Fibroblast of skin of left biceps (primary cell): ENCODE results near the gene EEA1.

Experiments used
- DNase-seq, 2 experiments: peaks; one replicate each; pipeline ENCODE4 v3.0.0-alpha.2; 2013; ENCODE audit warnings: low read depth in 2 of 2

The EEA1 gene

DNA sequence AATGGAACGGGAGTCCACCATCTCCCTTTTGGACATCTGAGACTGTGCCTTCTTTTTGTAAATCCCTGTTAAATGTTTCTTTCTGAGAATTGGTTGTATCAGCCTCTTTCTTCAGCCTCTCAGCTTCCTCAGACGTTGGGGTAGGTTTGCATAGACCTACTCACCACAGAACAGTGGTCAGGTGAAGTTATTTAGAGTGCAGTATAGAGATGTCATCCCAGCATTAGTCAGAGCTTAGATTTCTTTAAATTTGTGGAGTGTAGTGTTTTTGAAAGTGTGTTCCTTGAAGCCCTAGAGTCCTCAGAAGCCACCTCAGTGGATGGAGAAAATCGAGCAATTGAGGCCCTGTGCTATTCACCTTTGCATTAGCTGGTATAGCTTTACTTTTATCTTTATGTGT lies 8.9 kb upstream of the EEA1 start:
- DNase-seq, result no peak

DNA sequence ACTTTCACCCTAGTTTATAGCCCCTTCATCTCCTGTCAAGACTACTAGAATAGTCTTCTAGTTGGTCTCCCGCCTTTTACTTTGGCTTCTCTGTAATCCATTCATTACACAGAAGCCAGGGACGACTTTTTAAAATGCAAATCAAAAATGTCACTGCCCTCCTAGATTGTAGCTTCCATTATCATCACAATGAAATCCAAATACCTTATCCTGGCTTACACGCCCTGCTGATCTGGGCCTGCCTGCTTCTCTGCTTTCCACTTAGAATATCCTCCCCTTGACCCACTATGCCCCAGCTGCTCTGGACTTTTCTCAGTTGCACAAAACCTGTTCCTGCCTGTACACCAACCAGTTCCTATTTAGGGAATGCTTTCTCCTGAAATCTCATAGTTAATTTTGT lies 4.5 kb upstream of the EEA1 start:
- no peak for DNase-seq

DNA sequence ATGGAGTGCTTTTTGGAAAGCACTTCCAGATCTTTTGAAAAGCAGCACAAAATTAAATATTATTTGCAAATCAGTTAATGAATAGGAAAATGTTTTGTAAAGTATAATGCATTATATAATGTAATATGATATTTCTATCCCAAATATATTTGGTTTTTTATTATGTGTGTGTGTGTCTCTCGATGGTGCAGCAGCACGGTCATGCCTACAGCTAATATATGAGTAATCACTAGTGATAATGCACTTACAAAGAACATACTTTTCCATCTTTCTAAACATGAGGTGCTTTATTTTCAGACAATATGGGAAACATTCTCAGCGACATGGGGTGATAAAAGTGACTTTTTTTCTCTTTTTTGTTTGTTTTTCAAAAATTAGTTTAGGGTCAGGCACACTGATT lies 1.3 kb upstream of the EEA1 start:
- DNase-seq, result no peak

DNA sequence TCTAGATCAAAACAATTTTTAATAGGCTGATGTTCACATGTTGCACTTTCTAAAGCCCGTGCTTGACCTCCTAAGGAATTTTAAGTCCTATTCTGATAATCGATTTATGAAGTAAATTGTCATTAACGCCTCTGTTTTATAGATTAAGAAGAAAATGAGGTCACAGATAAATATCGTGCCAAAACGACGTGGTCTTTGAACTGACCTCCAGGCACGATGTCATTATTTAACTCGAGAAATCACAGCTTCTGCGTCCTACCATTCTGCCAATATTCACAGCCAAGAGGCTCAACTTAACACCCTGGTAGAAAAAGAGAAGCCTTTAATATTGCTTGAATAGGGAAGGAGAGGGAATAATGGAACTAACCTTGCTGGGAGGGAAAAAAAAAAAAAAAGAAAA lies 888 bp upstream of the EEA1 start:
- no peak for DNase-seq

DNA sequence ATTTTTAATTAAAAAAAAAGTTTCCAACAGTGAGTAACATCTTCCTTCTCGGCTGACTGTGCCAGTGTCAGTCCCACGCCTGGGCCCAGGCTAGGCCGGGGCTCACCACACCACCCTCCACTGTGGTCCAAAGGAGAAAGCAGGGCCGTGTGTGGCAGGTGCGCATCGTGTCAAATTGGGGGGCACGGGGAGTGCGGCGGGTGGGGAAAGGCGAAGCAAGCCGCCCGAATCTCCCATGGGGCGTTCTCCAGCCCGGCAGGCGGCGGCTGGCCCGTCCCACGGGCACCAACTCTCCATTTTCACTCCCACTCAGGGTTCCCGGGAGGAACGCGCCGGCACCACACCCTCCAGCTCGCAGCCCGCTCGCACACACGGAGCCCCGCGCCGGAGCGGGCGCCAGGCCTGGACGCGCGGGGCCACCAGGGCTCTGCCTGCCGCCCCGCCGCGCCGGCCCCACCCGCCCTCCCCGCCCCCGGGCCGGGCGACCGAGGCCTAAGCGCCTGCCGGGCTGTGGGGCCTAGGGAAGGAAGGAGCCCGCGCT lies 604 bp downstream of the EEA1 start:
- DNase-seq, result no peak

DNA sequence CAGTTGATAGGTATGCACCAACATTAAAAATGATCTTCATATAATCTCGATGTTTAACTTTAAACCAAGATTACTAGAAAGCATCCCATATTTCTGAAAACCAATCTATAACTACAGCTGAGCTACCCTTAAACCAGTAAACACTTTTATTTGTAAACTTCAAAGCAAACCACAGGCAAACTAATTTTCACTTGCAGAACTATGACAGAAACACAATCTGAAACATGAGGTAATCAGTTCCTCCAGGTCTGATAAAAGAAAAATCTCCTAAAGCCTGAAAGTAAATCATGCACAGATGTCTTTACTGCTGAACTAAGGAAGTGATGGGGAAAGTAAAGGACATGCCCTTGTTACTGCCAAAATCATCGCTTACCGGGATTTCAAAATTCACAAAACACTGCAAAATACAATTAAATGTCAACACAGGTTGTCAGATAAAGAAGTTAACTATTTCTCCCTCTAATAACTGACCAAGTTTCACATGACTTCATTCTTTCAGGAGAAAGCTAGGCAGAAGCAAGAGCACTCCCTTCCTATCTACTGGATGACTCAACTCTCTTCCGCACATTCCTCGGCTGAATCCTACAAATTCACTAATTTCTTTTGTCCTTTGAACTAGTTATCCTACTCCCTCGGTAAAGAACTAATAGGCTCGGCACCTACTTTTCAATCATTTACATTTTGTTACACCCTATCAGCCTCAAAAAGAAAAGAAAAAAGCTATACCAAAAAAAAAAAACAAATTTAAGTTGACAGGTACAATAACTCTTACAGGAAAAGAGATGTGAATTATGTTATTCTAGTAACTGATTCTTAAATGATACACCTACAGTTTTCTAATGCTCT lies 1.4 kb downstream of the EEA1 start:
- peak; percentile 31 to 34 for DNase-seq

DNA sequence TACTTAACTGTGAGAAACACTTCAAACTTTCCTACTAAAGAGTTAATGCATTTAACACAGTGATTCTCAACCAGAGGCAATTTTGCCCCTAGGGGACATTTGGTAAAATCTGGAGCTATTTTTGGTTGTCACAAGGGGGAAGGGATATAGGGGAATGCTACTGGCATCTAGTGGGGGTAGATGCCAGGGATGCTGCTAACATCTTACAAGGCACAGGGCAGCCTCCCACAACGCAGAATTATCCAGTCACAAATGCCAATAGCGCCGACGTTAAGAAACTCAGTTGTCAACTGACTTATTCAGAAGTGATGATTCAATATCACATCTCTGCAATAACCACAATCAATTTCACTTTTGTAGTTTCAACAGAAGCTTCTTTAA lies 2.0 kb downstream of the EEA1 start:
- peak in 1 of 2 experiments; percentile 12 for DNase-seq

DNA sequence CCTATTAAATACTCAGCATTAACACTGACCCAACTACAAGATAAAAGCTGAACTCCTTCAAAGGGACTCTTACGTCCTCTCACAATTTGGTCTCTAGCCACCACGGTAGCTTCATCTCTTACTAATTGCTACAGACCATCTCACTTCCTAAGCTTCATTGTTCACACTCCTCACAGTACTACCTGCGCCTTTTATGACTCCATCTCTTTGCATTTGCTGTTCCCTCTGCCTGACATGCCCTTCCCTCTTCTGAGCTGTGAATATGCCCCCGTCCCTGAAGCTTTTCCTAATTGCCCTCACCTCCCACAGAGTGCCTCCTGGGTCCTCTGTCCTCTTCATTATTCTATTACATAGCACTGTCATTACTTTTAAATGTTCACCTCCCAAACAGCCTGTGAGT lies 2.5 kb downstream of the EEA1 start:
- no peak for DNase-seq

DNA sequence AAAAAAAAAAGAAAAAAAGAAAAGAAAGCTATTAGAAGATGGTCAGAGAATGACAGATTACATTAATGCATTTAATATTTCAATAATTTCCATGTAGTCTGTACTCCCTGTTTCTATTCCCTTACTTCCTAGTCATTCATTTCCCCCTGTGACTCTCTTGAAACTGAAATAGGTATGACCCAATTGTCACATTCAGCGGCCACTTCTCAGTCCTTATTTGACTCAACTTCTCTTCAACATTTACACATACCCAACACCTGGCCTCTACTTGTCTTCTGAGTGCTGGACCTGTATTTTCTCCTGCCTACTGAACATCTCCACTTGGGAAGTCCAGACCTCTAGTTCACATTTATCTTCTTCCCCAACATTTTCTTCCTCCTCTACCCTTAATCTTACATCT lies 7.2 kb downstream of the EEA1 start:
- DNase-seq, result no peak

DNA sequence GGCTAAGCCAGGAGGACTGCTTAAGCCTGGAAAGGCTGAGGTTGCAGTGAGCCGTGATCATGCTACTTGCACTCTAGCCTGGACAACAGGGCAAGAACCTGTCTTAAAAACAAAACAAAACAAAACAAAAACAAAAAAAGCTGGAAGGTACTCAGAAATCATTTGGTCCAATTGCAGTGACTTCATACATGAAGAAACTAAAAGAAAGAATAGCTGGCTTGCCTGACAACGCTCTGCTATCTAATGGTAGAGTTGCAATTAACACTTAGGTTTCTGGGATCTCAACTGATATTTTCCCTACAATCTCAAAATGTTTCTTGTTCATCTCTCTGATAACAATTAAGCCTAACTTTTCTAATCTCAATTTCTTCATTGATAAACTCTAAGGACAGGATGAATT lies 13.7 kb downstream of the EEA1 start:
- no peak for DNase-seq

DNA sequence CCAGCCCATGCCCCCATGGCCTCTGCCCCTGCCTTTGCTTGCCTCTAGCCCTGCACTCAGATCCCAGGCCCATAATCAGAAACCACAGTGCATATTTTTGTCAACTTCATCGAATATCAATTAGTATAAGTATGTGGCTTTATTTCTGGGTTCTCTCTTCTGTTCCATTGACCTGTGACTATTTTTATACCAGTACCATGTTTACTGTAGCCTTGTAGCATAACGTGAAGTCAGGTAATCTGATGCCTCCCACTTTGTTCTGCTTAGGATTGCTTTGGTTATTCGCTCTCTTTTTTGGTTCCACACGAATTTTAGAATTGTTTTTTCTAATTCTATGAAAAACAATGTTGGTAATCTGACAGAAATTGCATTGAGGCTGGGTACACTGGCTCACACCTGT lies 14.9 kb downstream of the EEA1 start:
- DNase-seq, result no peak

DNA sequence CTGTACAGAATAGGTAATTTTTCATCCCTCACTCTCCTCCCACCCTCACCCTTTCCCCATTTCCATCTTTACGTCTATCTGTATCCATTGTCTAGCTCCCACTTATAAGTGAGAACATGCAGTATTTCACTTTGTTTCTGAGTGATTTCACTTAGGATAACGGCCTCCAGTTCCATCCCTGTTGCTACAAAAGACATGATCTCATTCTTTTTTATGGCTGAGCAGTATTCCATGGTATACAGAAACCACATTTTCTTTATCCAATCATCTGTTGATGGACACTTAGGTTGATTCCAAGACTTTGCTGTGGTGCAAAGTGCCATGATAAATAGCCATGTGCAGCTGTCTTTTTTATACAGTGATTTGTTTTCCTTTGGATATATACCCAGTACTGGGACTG lies 16.4 kb downstream of the EEA1 start:
- DNase-seq, result no peak

DNA sequence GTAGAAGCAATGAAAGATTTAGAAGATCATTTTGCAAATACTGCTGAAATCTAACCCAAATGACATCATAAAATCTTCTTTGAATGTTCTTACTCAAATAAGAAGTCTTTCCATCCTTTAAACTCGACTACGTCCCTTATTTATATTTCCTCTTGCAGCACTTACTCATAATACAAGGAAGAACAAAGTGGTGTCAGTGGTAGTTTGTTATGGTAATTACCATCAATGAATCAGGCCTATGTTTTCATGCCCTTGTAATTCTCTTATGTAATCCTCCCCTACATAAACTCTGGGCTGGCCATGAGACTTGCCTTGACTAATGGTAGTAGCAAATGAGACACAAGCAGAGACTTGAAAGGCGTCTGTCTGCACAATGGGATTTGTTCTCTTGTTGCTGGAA lies 17.0 kb downstream of the EEA1 start:
- no peak for DNase-seq

DNA sequence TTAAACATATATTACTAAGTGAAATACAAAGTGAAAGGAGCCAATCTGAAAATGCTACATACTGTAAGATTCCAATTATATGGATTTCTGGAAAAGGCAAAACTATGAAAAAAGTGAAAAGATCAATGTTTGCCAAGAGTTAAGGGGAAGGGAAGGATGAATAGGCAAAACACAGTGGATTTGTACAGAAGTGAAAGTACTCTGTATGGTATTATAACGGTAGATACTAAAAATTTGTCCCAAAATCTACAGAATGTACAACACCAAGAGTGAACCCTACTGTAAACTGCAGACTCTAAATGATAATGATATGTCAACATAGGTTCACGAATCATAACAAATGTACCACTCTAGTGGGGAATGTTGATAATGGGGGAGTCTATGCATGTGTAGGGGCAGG lies 17.8 kb downstream of the EEA1 start:
- DNase-seq, result no peak

DNA sequence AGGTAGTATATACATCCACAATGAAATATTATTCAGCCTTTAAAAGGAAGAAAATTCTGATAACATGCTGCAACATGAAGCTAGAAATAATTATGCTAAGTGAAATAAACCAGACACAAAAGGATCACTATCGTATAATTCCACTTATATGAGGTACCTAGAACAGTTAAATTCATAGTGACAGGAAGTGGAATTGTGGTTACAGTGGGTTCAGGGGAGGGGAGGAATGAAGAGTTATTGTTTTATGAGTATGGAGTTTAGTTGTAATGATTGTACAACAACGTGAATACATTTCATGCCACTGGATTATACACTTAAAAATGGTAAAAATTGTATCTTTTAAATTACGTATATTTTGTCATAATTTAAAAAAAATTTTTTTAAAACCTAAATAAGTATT lies 21.0 kb downstream of the EEA1 start:
- DNase-seq, result no peak

DNA sequence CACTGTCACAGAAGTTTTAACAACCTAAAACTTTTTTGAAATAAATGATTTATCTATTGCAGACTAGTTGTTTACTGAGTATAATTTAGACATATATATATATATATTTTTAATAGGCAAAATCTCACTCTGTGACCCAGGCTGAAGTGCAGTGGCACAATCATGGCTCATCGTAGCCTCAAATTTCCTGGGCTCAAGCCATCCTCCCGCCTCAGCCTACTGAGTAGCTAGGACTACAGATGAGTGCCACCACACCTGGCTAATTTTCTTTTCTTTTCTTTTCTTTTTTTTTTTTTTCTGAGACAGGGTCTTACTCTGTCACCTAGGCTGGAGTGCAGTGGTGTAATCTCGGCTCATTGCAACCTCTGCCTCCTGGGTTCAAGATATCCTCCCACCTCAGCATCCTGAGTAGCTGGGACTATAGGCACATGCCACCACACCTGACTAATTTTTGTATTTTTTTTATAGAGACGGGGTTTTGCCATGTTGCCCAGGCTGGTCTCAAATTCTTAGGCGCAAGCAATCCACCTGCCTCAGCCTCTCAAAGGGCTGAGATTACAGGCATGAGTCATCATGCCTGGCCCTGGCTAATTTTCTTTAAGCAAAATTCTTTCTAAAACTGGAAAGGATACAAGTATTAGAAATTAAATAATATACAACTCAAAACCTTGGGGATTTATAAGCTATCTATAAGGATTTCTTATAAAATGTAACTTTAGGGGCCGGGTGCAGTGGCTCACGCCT lies 23.1 kb downstream of the EEA1 start:
- DNase-seq, result no peak

DNA sequence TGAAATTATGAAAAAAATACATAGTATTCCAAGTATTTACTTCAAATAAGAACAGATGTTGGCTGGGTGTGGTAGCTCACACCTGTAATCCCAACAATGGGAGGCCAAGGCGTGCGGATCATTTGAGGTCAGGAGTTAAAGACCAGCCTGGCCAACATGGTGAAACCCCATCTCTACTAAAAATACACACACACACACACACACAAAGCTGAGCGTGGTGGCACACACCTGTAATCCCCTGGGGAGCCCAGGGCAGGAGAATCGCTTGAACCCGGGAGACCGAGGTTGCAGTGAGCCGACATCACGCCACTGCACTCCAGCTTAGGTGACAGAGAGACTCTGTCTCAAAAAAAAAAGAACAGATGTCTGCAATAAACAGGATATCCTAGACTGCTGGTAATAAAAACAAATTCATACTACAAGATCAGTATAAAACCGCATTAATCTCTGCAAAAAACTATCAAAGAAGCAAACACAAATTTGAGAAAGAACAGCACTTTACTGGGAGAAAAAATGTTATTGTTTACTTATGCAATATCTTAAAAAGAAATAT lies 23.8 kb downstream of the EEA1 start:
- no peak for DNase-seq

DNA sequence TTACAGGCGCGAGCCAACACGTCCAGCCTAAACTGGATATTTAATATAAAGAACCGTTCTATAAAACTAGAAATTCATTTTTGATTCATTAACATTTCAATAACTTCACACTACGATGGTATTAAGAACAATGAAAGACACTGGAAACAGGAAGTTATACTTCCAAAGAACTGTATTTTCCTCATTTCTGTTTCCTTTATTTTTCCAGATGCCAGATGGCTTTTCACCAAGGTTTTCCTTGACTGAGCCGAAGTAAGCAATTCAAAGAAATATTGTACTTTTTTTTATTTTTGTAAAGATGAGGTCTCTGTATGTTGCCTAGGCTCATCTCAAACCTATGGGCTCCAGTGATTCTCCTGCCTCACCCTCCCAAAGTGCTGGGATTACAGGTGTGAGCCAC lies 28.2 kb downstream of the EEA1 start:
- no peak for DNase-seq

DNA sequence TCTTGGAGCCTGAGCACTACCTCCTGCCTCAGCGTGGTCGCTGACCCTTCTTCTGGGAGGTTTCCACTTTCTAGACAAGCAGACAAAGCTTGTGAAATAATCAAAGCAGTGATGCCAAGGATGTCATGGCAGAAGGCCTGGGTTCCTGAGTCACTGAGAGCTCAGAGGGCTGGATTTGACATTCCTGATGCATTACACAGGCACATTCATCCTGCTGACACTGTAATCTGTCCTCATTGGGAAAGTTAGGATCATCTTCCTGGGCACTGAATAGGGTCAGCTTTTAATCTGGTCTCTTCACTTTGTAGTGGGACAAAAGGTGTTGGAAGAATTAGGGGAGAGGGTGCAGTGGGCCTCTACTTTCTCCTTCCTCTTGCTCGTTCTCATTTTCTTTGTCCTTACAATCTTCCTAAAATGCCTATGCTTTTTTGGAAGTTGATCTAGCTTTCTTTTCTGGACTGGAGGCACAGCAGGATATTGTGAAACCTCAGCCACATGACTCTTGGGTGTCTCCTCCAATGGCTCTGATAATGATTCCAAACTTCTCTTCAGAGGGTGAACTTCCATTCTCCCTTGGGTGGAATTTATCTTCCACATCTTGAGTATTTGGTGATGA lies 29.6 kb downstream of the EEA1 start:
- peak; percentile 94 for DNase-seq

DNA sequence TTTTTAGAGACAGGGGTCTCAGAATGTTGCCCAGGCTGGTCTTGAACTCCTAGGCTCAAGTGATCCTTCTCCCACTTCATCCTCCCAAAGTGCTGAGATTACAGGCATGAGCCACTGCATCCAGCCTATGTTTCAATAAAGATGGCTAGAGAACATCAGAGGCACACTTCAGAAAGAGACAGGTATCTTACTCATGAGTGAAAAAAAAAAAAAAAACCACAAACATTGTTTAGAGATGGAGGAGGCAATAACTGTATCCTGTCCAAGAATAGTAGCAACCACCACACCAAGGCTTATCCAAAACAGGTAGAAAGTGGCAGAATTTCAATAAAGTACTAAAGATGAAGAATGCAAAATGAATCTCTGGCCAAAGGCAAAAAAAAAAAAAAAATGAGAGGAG lies 30.3 kb downstream of the EEA1 start:
- no peak for DNase-seq

DNA sequence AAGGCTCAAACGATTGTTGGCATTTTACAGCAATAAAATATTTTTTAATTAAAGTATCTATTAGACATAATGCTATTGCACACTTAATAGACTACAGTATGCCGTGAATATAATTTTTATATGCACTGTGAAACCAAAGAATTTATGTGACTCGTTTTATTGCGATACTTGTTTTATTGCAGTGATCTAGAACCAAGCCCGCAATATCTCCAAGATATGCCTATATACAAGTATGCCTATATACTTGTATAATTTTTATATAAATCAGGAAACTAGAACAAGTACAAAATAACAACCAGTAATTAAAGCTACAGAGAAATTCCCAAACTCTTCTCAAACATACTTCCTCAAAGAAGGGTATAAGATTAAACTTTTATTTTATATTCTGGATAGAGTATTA lies 31.3 kb downstream of the EEA1 start:
- no peak for DNase-seq

DNA sequence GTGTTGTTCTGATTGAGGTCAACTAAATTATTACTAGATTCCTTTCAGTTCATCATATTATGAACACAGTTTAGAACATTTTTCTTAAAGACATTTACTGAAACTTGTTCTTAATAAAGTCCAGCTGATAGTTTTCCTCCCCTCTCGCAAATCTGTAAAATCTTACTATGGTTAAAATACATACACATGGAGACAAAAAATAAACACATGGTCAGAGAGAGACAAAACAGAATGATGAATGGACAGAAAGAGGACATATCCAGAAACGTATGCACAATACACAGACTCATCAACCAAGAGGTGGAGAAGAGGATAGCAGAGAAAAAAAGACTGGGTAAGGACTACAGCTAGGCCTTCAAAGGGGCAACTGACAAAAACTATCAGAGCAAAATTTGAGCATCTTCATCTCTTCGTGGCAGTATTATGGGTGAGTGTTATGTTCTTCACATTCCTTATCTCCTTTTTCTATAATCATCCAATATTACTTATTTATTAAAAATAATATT lies 38.4 kb downstream of the EEA1 start:
- DNase-seq, result no peak
